ENCODE results near the gene NDRG2. TPM values are rescaled to one million over a fixed set of nuclear protein-coding genes. Genes with fewer than 3 reads are reported as not detected.
"Not testable (repeated sequence)": the region's sequence is repeated elsewhere in the genome, so short reads cannot be mapped to it uniquely, and the experiment has no call there.

Gene NDRG2
- total RNA-seq, 1 donor from 2014 or later = 45.9 TPM

DNA sequence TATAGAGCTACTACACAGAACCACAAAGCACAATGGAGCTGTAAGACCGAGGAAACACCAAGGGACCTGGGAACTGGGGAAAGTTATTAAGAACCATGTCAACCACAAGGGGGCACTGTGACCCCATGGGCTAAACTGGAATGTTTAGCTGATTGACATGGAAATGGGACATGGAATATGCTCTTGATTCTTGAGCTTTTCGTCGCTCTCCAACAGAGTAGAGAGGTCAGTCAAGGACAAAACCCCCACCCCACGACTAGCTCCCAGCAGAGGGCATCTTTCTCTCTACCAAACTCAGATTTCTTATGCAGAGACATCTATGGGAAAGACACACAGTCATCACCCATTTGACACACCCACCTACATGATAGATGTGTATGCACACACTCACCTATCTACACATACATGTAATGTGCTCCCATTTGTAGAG lies 10.1 kb downstream of the NDRG2 start:
- peak; percentile 89 for DNase-seq (ENCODE audit: low spot score)
- Mint-ChIP-seq H3K4me1 (ENCODE audit: unreplicated experiment) (no peaks in the 10 kb centered on the region), H3K36me3 (ENCODE audit: low read depth, unreplicated experiment) (peaks cover 10% of the 10 kb centered on the region), H3K9me3 (ENCODE audit: unreplicated experiment) (no peaks in the 10 kb centered on the region), H3K4me3 (ENCODE audit: unreplicated experiment) (no peak overlapping the region), H3K27ac (ENCODE audit: unreplicated experiment) (no peak overlapping the region), H3K27me3 (ENCODE audit: unreplicated experiment) (peaks cover 11% of the 10 kb centered on the region)
- TF ChIP-seq, protein P1, sequence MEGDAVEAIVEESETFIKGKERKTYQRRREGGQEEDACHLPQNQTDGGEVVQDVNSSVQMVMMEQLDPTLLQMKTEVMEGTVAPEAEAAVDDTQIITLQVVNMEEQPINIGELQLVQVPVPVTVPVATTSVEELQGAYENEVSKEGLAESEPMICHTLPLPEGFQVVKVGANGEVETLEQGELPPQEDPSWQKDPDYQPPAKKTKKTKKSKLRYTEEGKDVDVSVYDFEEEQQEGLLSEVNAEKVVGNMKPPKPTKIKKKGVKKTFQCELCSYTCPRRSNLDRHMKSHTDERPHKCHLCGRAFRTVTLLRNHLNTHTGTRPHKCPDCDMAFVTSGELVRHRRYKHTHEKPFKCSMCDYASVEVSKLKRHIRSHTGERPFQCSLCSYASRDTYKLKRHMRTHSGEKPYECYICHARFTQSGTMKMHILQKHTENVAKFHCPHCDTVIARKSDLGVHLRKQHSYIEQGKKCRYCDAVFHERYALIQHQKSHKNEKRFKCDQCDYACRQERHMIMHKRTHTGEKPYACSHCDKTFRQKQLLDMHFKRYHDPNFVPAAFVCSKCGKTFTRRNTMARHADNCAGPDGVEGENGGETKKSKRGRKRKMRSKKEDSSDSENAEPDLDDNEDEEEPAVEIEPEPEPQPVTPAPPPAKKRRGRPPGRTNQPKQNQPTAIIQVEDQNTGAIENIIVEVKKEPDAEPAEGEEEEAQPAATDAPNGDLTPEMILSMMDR (IDR thresholded peaks at IDR 0.05; ENCODE audit: unreplicated experiment) = peak; percentile 93

DNA sequence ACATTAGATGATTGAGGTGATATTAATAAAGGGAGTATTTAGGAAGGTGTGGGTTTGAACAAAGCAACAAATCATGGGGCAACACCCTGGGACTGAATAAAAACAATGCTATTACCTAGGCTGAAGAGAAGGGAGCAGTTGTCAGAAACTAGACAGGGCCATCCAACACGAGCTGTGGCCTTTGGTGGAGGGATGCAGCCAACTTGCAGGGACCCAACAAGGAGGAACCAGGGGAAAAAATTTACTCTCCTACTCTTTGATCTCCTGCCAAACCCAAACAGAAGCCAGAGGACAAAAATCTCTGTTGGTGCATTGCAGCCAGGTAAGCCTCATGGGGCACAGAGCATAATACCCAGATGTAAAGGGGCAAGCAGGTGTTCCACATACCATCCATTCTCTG lies 13.7 kb downstream of the NDRG2 start:
- Mint-ChIP-seq H3K36me3 (ENCODE audit: low read depth, unreplicated experiment) (no peaks in the 10 kb centered on the region), H3K9me3 (ENCODE audit: unreplicated experiment) (no peaks in the 10 kb centered on the region), H3K4me3 (ENCODE audit: unreplicated experiment) (no peak overlapping the region), H3K27ac (ENCODE audit: unreplicated experiment) (no peak overlapping the region), H3K27me3 (ENCODE audit: unreplicated experiment) (peaks cover 11% of the 10 kb centered on the region), H3K4me1 (ENCODE audit: unreplicated experiment) (no peaks in the 10 kb centered on the region)
- no peak for DNase-seq (ENCODE audit: low spot score)
- TF ChIP-seq, protein P1 (IDR thresholded peaks at IDR 0.05; ENCODE audit: unreplicated experiment) = no peak

DNA sequence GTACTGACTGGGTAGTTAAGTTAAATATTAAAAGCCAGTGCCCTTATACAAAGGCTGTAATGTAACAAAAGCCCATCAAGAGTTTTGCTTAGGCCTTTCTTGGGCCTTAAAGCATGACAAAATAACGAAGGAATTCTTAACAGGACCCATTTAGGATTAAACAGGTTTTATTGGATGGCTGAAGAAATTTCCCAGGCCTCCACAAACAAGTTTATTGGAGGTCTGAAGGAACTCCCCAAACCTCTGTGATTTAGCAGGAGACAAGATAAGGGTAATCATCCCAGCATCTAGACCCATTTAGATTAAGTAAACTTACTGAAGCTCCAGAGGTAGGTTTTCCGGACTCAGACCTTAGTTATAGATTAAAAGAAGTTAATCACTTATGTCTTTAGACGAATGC lies 15.1 kb downstream of the NDRG2 start:
- H3K9me3 Mint-ChIP-seq (ENCODE audit: unreplicated experiment); H3K4me1 Mint-ChIP-seq (ENCODE audit: unreplicated experiment); H3K4me3 Mint-ChIP-seq (ENCODE audit: unreplicated experiment); H3K27me3 Mint-ChIP-seq (ENCODE audit: unreplicated experiment); H3K27ac Mint-ChIP-seq (ENCODE audit: unreplicated experiment); DNase-seq (ENCODE audit: low spot score); H3K36me3 Mint-ChIP-seq (ENCODE audit: low read depth, unreplicated experiment): not testable (repeated sequence)

DNA sequence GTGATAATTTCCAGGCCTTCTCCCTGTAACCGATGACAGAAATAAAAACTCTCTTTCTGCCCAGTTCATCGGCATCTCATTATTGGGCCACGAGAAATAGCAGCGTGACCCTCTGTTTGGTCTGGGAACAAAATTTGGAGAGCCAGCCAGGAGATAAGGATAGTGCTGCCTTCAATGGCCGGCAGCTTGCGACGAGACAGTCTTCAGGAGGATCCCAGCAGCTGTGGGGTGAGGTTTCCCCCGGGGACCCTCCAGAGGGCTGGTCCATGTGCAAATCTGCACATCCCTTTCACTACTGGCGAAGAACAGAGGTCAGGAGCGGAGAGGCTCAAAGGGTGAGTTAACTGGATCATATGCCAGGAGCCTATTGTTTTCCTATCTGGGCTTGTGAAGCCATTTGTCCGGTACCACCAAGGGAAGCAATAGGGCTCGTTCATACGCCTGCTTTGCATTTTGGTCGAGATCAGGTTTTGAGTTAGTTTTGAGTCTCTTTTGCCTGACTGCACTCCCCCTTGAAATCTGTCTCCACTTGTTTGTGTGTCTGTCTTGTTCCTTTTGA lies 21.0 kb downstream of the NDRG2 start:
- Mint-ChIP-seq H3K4me3 (ENCODE audit: unreplicated experiment) (no peak overlapping the region), H3K27ac (ENCODE audit: unreplicated experiment) (no peak overlapping the region), H3K27me3 (ENCODE audit: unreplicated experiment) (no peaks in the 10 kb centered on the region), H3K4me1 (ENCODE audit: unreplicated experiment) (peaks cover 2% of the 10 kb centered on the region), H3K9me3 (ENCODE audit: unreplicated experiment) (no peaks in the 10 kb centered on the region), H3K36me3 (ENCODE audit: low read depth, unreplicated experiment) (no peaks in the 10 kb centered on the region)
- DNase-seq (ENCODE audit: low spot score) = no peak
- TF ChIP-seq, protein P1 (IDR thresholded peaks at IDR 0.05; ENCODE audit: unreplicated experiment) = no peak

DNA sequence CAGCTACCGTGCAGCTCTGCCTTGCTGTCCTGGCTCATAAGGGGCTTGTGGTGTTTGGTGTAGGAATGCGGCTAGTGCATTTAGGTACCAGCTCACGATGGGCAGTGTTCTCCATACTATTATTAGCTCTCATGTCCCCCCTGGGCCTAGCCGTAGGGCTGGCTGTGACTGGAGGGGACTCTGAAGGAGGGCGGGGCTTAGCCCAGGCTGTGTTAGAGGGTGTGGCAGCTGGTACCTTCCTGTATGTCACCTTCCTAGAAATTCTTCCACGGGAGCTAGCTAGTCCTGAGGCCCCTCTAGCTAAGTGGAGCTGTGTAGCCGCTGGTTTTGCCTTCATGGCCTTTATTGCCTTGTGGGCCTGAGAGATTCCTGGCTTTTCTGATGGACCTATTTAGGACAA lies 23.6 kb downstream of the NDRG2 start:
- H3K36me3 Mint-ChIP-seq (ENCODE audit: low read depth, unreplicated experiment) = no peaks in the 10 kb centered on the region
- peaks cover 7% of the 10 kb centered on the region for H3K4me1 Mint-ChIP-seq (ENCODE audit: unreplicated experiment)
- no peak overlapping the region for H3K4me3 Mint-ChIP-seq (ENCODE audit: unreplicated experiment)
- H3K9me3 Mint-ChIP-seq (ENCODE audit: unreplicated experiment) = no peaks in the 10 kb centered on the region
- H3K27ac Mint-ChIP-seq (ENCODE audit: unreplicated experiment) = no peak overlapping the region
- TF ChIP-seq, protein P1 (IDR thresholded peaks at IDR 0.05; ENCODE audit: unreplicated experiment) = no peak
- H3K27me3 Mint-ChIP-seq (ENCODE audit: unreplicated experiment) = no peaks in the 10 kb centered on the region
- no peak for DNase-seq (ENCODE audit: low spot score)

Data from endothelial cell (in vitro differentiated cells).